Nephron progenitor cell (in vitro differentiated cells): ENCODE results near the gene KYNU.
"Not testable (repeated sequence)": the region's sequence is repeated elsewhere in the genome, so short reads cannot be mapped to it uniquely, and the experiment has no call there.

Experiments
- DNase-seq: peaks from one replicate; pipeline ENCODE4 v3.0.0; 2021
- H3K27ac Mint-ChIP-seq: 2 replicates; pipeline ENCODE4 v1.8.0; 2021; ENCODE audit warnings: mild to moderate bottlenecking, moderate library complexity, mixed read lengths
- H3K27me3 Mint-ChIP-seq: 2 replicates; pipeline ENCODE4 v1.8.0; 2021; ENCODE audit warnings: mild to moderate bottlenecking, low read depth, mixed read lengths; ENCODE audit not compliant: poor library complexity
- H3K36me3 Mint-ChIP-seq: 2 replicates; pipeline ENCODE4 v1.8.0; 2021; ENCODE audit warnings: low read depth, mixed read lengths
- H3K4me1 Mint-ChIP-seq: 2 replicates; pipeline ENCODE4 v1.8.0; 2021; ENCODE audit warnings: mixed read lengths
- H3K4me3 Mint-ChIP-seq: 2 replicates; pipeline ENCODE4 v1.8.0; 2021; ENCODE audit warnings: mild to moderate bottlenecking, moderate library complexity, mixed read lengths
- H3K9me3 Mint-ChIP-seq: 2 replicates; pipeline ENCODE4 v1.8.0; 2021; ENCODE audit warnings: mild to moderate bottlenecking, moderate library complexity, mixed read lengths
- CTCF ChIP-seq: fragments of 200-600 bp; sonication (generic); IDR thresholded peaks from 2 replicates; pipeline ENCODE4 v1.5.0; 2021; ENCODE audit warnings: antibody characterized with exemption

The KYNU gene

GRCh38 chr2:143084462-143084861, 207.0 kb downstream of the KYNU start:
- no peak for TF ChIP-seq CTCF
- H3K4me1 Mint-ChIP-seq = no peaks in the 10 kb centered on the region
- H3K36me3 Mint-ChIP-seq = no peaks in the 10 kb centered on the region
- DNase-seq = no peak
- H3K9me3 Mint-ChIP-seq = no peaks in the 10 kb centered on the region
- H3K27me3 Mint-ChIP-seq = no peaks in the 10 kb centered on the region
- no peak overlapping the region for H3K27ac Mint-ChIP-seq
- no peak overlapping the region for H3K4me3 Mint-ChIP-seq

- Mint-ChIP-seq H3K4me3 (no peak overlapping the region), H3K9me3 (no peaks in the 10 kb centered on the region), H3K27ac (no peak overlapping the region), H3K36me3 (no peaks in the 10 kb centered on the region), H3K4me1 (no peaks in the 10 kb centered on the region), H3K27me3 (no peaks in the 10 kb centered on the region)
- DNase-seq = no peak
- TF ChIP-seq CTCF = no peak
Observed at GRCh38 chr2:143085125-143085784, 207.8 kb downstream of the KYNU start.

GRCh38 chr2:143087033-143087432, 209.6 kb downstream of the KYNU start:
- TF ChIP-seq CTCF = no peak
- Mint-ChIP-seq H3K36me3 (no peaks in the 10 kb centered on the region), H3K27me3 (no peaks in the 10 kb centered on the region), H3K4me3 (no peak overlapping the region), H3K9me3 (no peaks in the 10 kb centered on the region), H3K4me1 (no peaks in the 10 kb centered on the region), H3K27ac (no peak overlapping the region)
- DNase-seq = no peak

GRCh38 chr2:143088388-143088787, 210.9 kb downstream of the KYNU start:
- Mint-ChIP-seq H3K27me3 (no peaks in the 10 kb centered on the region), H3K4me3 (no peak overlapping the region), H3K9me3 (no peaks in the 10 kb centered on the region), H3K27ac (no peak overlapping the region), H3K36me3 (no peaks in the 10 kb centered on the region), H3K4me1 (no peaks in the 10 kb centered on the region)
- no peak for DNase-seq
- no peak for TF ChIP-seq CTCF

- not testable (repeated sequence) for H3K27me3 Mint-ChIP-seq, DNase-seq, H3K4me1 Mint-ChIP-seq, H3K4me3 Mint-ChIP-seq, H3K27ac Mint-ChIP-seq, H3K36me3 Mint-ChIP-seq, H3K9me3 Mint-ChIP-seq
Observed at GRCh38 chr2:143089520-143089919, 212.1 kb downstream of the KYNU start.
